ENCODE results near the gene MYO6. TPM values are rescaled to one million over a fixed set of nuclear protein-coding genes. Genes with fewer than 3 reads are reported as not detected.

MYO6 gene
- total and polyA plus RNA-seq, 2 of the 4 experiments (the other 2 are of a cell fraction), result 6.1 to 6.8 TPM

- WGBS, 2 experiments (ENCODE audit: extremely low coverage in 2 of 2, insufficient read length in 1 of 2), result no CpG with 5 or more reads among the region's 4 CpGs
- no TSS peak for BruUV-seq (replicated peaks)
- H3K9me3 ChIP-seq (ENCODE audit: control insufficient read depth, insufficient read depth, low read length), result no peaks in the 10 kb centered on the region
- no peak overlapping the region for H4K5ac ChIP-seq (ENCODE audit: low read depth, low read length)
- no peak overlapping the region for H2BK5ac ChIP-seq (ENCODE audit: low read depth, low read length, poor library complexity, severe bottlenecking)
- H3K18ac ChIP-seq (ENCODE audit: low read depth, low read length), result no peak overlapping the region
- H3K36me3 ChIP-seq (ENCODE audit: control insufficient read depth, insufficient read depth, low read length), result no peaks in the 10 kb centered on the region
- no peaks in the 10 kb centered on the region for H4K20me1 ChIP-seq (ENCODE audit: insufficient read depth, low read length)
- no peak overlapping the region for H3K4me2 ChIP-seq (ENCODE audit: low read depth, low read length)
- no peak overlapping the region for H2AK5ac ChIP-seq (ENCODE audit: low read depth, low read length)
- H4K91ac ChIP-seq (ENCODE audit: insufficient read depth, low read depth, low read length), result no peak overlapping the region
- in situ Hi-C loops (cut with MboI; ENCODE audit: low sequenced_read_pairs), result no loop called here
- H2BK20ac ChIP-seq (ENCODE audit: low read depth, low read length), result no peak overlapping the region
- no peak for ATAC-seq (ENCODE audit: low read depth)
- no peak overlapping the region for H3K23ac ChIP-seq (ENCODE audit: low read depth, low read length)
- H3K56ac ChIP-seq (ENCODE audit: extremely low read depth, insufficient read depth, low read length), result no peak overlapping the region
- CTCF ChIA-PET, result interaction anchor here (1.1 kb wide), 1 partner anchor 457 kb away, joined by 3 read pairs; no protein-coding TSS in a partner anchor
- no peak overlapping the region for H2BK15ac ChIP-seq (ENCODE audit: low read depth, low read length)
- POLR2A ChIA-PET (ENCODE audit: unreplicated experiment), result no interaction called here
- no peak overlapping the region for H3K27ac ChIP-seq (ENCODE audit: insufficient read depth, low read length)
- H2BK120ac ChIP-seq (ENCODE audit: low read depth, low read length), result no peak overlapping the region
- dilution Hi-C loops (cut with HindIII; ENCODE audit: low sequenced_read_pairs, unreplicated experiment), result no loop called here
- H3K4ac ChIP-seq (ENCODE audit: low read depth, low read length), result no peak overlapping the region
- TF ChIP-seq POLR2A (IDR thresholded peaks at IDR 0.05; ENCODE audit: low read depth, low read length) (no peak), RFX5 (IDR thresholded peaks at IDR 0.05; ENCODE audit: low read depth, low read length) (no peak), FOS (IDR thresholded peaks at IDR 0.05; ENCODE audit: low read depth, low read length) (no peak), NFE2L2 (IDR thresholded peaks at IDR 0.05; ENCODE audit: low read depth, low read length) (no peak), MXI1 (IDR thresholded peaks at IDR 0.05; ENCODE audit: borderline replicate concordance, low read depth, low read length) (no peak), MAFK (IDR thresholded peaks at IDR 0.05; ENCODE audit: low read depth, low read length) (no peak), RAD21 (IDR thresholded peaks at IDR 0.05; ENCODE audit: low read length) (no peak), SMC3 (IDR thresholded peaks at IDR 0.05; ENCODE audit: low read depth, low read length) (no peak), CEBPB (IDR thresholded peaks at IDR 0.05; ENCODE audit: low read depth, low read length) (no peak)
- TF ChIP-seq, protein P1, sequence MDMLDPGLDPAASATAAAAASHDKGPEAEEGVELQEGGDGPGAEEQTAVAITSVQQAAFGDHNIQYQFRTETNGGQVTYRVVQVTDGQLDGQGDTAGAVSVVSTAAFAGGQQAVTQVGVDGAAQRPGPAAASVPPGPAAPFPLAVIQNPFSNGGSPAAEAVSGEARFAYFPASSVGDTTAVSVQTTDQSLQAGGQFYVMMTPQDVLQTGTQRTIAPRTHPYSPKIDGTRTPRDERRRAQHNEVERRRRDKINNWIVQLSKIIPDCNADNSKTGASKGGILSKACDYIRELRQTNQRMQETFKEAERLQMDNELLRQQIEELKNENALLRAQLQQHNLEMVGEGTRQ (IDR thresholded peaks at IDR 0.05; ENCODE audit: low read depth, low read length), result no peak
- TF ChIP-seq, protein P2, sequence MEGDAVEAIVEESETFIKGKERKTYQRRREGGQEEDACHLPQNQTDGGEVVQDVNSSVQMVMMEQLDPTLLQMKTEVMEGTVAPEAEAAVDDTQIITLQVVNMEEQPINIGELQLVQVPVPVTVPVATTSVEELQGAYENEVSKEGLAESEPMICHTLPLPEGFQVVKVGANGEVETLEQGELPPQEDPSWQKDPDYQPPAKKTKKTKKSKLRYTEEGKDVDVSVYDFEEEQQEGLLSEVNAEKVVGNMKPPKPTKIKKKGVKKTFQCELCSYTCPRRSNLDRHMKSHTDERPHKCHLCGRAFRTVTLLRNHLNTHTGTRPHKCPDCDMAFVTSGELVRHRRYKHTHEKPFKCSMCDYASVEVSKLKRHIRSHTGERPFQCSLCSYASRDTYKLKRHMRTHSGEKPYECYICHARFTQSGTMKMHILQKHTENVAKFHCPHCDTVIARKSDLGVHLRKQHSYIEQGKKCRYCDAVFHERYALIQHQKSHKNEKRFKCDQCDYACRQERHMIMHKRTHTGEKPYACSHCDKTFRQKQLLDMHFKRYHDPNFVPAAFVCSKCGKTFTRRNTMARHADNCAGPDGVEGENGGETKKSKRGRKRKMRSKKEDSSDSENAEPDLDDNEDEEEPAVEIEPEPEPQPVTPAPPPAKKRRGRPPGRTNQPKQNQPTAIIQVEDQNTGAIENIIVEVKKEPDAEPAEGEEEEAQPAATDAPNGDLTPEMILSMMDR (conservative IDR thresholded peaks at IDR 0.05; ENCODE audit: low read depth, low read length), result no peak
- H3K4me1 ChIP-seq (ENCODE audit: control insufficient read depth, insufficient read depth, low read length), result no peaks in the 10 kb centered on the region
- H3K27me3 ChIP-seq (ENCODE audit: control insufficient read depth, insufficient read depth, low read length), result no peaks in the 10 kb centered on the region
- no peak overlapping the region for H2AFZ ChIP-seq (replicated peaks; ENCODE audit: low read length, poor library complexity)
- no peak for DNase-seq
- H4K8ac ChIP-seq (ENCODE audit: low read depth in 2 of 2, low read length in 2 of 2), result no peak overlapping the region
- no peak overlapping the region for H3K14ac ChIP-seq (replicated peaks; ENCODE audit: low read depth, low read length)
- intact Hi-C loops (cut with micrococcal nuclease), result no loop called here
- H3K9me1 ChIP-seq (ENCODE audit: insufficient read depth, low read length), result no peaks in the 10 kb centered on the region
- no peak overlapping the region for H3K4me3 ChIP-seq (ENCODE audit: insufficient read depth, low read depth, low read length)
- peaks cover 0 to 4% of the 10 kb centered on the region in 2 experiments; a peak in 1 of 4 replicates for H3K79me1 ChIP-seq (ENCODE audit: low read depth in 1 of 2, low read length in 2 of 2)
- H2AK9ac ChIP-seq (replicated peaks; ENCODE audit: low read depth, low read length, poor library complexity), result no peak overlapping the region
- no peak overlapping the region for H3K9ac ChIP-seq (ENCODE audit: low read depth, low read length)
Observed at GRCh38 chr6:75794351-75794846, 45.4 kb downstream of the MYO6 start.

Measured in IMR-90 (cell line).